HEK293 (cell line): ENCODE data around the gene TAC3.
A peak's percentile ranks its signal among the peaks of the same experiment; 100 is the strongest.

Experiments
- CTCF ChIA-PET: fragments of 350-600 bp; formaldehyde crosslinking; extraction: SDS; loops from one replicate; lab custom pipeline; 2021; ENCODE audit warnings: antibody characterized with exemption; lab: Yijun Ruan, JAX
- POLR2A ChIA-PET: fragments of 300-600 bp; formaldehyde crosslinking; extraction: SDS; loops from one replicate; lab custom pipeline; 2020; ENCODE audit warnings: antibody characterized with exemption, inconsistent platforms; lab: Yijun Ruan, JAX
- H3K27ac ChIP-seq: fragments of 200-500 bp; sonication (Bioruptor generic); 2 replicates; pipeline ENCODE4 v1.5.1; 2014; ENCODE audit warnings: low read depth, low read length, control low read depth, inconsistent platforms; ENCODE audit errors: extremely low read depth
- H3K36me3 ChIP-seq, 2 experiments: fragments of 200-500 bp in 1 of 2; sonication (Bioruptor generic) in 1 of 2; 1 replicate in 1 of 2; 2 replicates in 1 of 2; pipeline ENCODE4 v1.5.1; 2014 to 2017; ENCODE audit warnings: inconsistent platforms in 2 of 2, low read length in 2 of 2; ENCODE audit not compliant: control insufficient read depth in 2 of 2, insufficient read depth in 1 of 2
- H3K4me1 ChIP-seq: fragments of 200-500 bp; sonication (Bioruptor generic); 2 replicates; pipeline ENCODE4 v1.5.1; 2014; ENCODE audit warnings: mild to moderate bottlenecking, low read length, inconsistent platforms; ENCODE audit not compliant: control insufficient read depth, insufficient read depth
- H3K4me3 ChIP-seq: 2 replicates; pipeline ENCODE4 v1.5.1; 2011; ENCODE audit warnings: low read depth, mild to moderate bottlenecking, control low read depth, low read length, moderate library complexity
- H3K9me3 ChIP-seq: fragments of 200-500 bp; sonication (Bioruptor generic); 2 replicates; pipeline ENCODE4 v1.5.1; 2014; ENCODE audit warnings: low read depth, low read length, inconsistent platforms; ENCODE audit not compliant: control insufficient read depth, insufficient read depth
- EGR2 ChIP-seq: fragments of 450-650 bp; formaldehyde crosslinking; IDR thresholded peaks from 2 replicates; pipeline ENCODE4 v1.5.1; 2016; ENCODE audit warnings: low read depth, missing biosample characterization, missing genetic modification characterization
- KLF7 ChIP-seq: fragments of 450-650 bp; formaldehyde crosslinking; IDR thresholded peaks from 2 replicates; pipeline ENCODE4 v1.5.1; 2016; ENCODE audit warnings: missing biosample characterization, missing genetic modification characterization, borderline replicate concordance
- KLF9 ChIP-seq: fragments of 450-650 bp; formaldehyde crosslinking; IDR thresholded peaks from 2 replicates; pipeline ENCODE4 v1.5.1; 2016; ENCODE audit warnings: missing biosample characterization, missing genetic modification characterization, low read depth
- ZNF146 ChIP-seq: fragments of 450-650 bp; formaldehyde crosslinking; IDR thresholded peaks from 2 replicates; pipeline ENCODE4 v1.5.1; 2016; ENCODE audit warnings: missing biosample characterization, missing genetic modification characterization
- ZNF549 ChIP-seq: fragments of 450-650 bp; IDR thresholded peaks from 2 replicates; pipeline ENCODE4 v1.5.1; 2018; ENCODE audit warnings: missing biosample characterization, missing genetic modification characterization, mild to moderate bottlenecking, inconsistent platforms, moderate library complexity
- ZNF624 ChIP-seq: fragments of 450-650 bp; formaldehyde crosslinking; IDR thresholded peaks from 2 replicates; pipeline ENCODE4 v1.5.1; 2017; ENCODE audit warnings: missing biosample characterization, missing genetic modification characterization
- ZNF747 ChIP-seq: fragments of 450-650 bp; formaldehyde crosslinking; IDR thresholded peaks from 2 replicates; pipeline ENCODE4 v1.5.1; 2016; ENCODE audit warnings: missing biosample characterization, missing genetic modification characterization
- ZSCAN30 ChIP-seq: fragments of 450-650 bp; IDR thresholded peaks from 2 replicates; pipeline ENCODE4 v1.5.1; 2018; ENCODE audit warnings: missing biosample characterization, mild to moderate bottlenecking, missing genetic modification characterization, moderate library complexity
- TF ChIP-seq, protein P1 (sequence below): fragments of 450-650 bp; formaldehyde crosslinking; IDR thresholded peaks from 2 replicates; pipeline ENCODE4 v1.5.1; 2016; ENCODE audit warnings: missing biosample characterization, missing genetic modification characterization
- TF ChIP-seq, protein P2 (sequence below): fragments of 450-650 bp; formaldehyde crosslinking; IDR thresholded peaks from 2 replicates; pipeline ENCODE4 v1.5.0; 2017; ENCODE audit warnings: missing biosample characterization, missing genetic modification characterization, borderline replicate concordance
- TF ChIP-seq, protein P3 (sequence below): fragments of 450-650 bp; formaldehyde crosslinking; IDR thresholded peaks from 2 replicates; pipeline ENCODE4 v1.5.1; 2016; ENCODE audit warnings: missing biosample characterization, missing genetic modification characterization, borderline replicate concordance

Gene TAC3

DNA sequence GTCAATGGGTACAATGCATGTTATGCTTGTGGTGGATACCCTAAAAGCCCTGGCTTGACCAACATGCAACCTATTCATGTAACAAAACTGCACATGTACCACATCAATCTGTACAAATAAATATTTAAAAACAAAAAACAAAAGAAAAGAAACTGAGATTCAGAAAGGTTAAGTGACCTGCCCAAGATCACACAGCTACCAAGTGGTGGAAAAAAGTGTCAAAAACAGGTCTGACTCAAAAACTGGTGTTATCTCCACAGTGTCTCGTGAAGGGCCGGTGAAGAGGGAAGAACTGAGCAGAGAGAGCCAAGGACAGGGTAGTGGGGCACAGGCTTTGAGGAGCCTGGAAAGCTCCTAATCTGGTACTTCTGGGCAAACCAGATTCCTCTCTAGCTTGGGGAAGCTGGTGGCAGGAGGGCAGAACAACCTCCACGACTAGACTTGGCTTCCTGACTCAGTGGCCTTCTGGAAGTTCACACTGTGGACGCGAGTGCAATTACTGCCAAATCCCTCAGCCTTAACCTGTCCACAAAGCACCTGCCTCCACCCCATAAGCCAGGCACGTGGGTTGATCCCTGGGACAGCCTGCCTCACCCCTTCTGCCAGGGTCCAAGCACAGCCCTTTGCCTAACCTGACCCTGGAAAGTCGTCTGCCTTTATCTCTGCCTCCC, 25.5 kb downstream of the TAC3 start:
- TF ChIP-seq, protein P1, sequence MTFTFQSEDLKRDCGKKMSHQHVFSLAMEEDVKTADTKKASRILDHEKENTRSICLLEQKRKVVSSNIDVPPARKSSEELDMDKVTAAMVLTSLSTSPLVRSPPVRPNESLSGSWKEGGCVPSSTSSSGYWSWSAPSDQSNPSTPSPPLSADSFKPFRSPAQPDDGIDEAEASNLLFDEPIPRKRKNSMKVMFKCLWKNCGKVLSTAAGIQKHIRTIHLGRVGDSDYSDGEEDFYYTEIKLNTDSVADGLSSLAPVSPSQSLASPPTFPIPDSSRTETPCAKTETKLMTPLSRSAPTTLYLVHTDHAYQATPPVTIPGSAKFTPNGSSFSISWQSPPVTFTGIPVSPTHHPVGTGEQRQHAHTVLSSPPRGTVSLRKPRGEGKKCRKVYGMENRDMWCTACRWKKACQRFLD (tag by site-specific recombination), result no peak
- TF ChIP-seq KLF9 (tag by site-specific recombination), result no peak
- TF ChIP-seq ZNF549 (tag by site-specific recombination), result no peak
- TF ChIP-seq ZNF747 (tag by site-specific recombination), result no peak
- H3K27ac ChIP-seq, result no peak overlapping the region
- no peak overlapping the region for H3K4me3 ChIP-seq
- peaks cover 0 to 8% of the 10 kb centered on the region in 2 experiments; a peak in 1 of 3 replicates for H3K36me3 ChIP-seq
- CTCF ChIA-PET, result interaction anchor here (1.3 kb wide), 1 partner anchor 151 kb away, joined by 8 read pairs; no protein-coding TSS in a partner anchor
- POLR2A ChIA-PET, result no interaction called here
- H3K9me3 ChIP-seq, result no peaks in the 10 kb centered on the region
- H3K4me1 ChIP-seq, result no peaks in the 10 kb centered on the region

GRCh38 chr12:56989861-56990610, 26.3 kb downstream of the TAC3 start:
- no peaks in the 10 kb centered on the region for H3K9me3 ChIP-seq
- ChIA-PET CTCF (interaction anchor here (1.1 to 4.9 kb wide), 3 partner anchors 13 to 227 kb away, joined by 3 to 82 read pairs (median 24); partner anchors contain the start of genes HSD17B6 and ZBTB39), POLR2A (interaction anchor here (0.7 kb wide), 1 partner anchor 33 kb away, joined by 3 read pairs; no protein-coding TSS in a partner anchor)
- H3K4me3 ChIP-seq, result no peak overlapping the region
- H3K27ac ChIP-seq, result no peak overlapping the region
- TF ChIP-seq ZNF146 (tag by site-specific recombination) (peak; percentile 65), ZSCAN30 (tag by site-specific recombination) (no peak), EGR2 (tag by site-specific recombination) (no peak), ZNF624 (no peak), KLF7 (no peak)
- TF ChIP-seq, protein P2, sequence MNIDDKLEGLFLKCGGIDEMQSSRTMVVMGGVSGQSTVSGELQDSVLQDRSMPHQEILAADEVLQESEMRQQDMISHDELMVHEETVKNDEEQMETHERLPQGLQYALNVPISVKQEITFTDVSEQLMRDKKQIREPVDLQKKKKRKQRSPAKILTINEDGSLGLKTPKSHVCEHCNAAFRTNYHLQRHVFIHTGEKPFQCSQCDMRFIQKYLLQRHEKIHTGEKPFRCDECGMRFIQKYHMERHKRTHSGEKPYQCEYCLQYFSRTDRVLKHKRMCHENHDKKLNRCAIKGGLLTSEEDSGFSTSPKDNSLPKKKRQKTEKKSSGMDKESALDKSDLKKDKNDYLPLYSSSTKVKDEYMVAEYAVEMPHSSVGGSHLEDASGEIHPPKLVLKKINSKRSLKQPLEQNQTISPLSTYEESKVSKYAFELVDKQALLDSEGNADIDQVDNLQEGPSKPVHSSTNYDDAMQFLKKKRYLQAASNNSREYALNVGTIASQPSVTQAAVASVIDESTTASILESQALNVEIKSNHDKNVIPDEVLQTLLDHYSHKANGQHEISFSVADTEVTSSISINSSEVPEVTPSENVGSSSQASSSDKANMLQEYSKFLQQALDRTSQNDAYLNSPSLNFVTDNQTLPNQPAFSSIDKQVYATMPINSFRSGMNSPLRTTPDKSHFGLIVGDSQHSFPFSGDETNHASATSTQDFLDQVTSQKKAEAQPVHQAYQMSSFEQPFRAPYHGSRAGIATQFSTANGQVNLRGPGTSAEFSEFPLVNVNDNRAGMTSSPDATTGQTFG (tag by site-specific recombination), result no peak
- TF ChIP-seq, protein P3, sequence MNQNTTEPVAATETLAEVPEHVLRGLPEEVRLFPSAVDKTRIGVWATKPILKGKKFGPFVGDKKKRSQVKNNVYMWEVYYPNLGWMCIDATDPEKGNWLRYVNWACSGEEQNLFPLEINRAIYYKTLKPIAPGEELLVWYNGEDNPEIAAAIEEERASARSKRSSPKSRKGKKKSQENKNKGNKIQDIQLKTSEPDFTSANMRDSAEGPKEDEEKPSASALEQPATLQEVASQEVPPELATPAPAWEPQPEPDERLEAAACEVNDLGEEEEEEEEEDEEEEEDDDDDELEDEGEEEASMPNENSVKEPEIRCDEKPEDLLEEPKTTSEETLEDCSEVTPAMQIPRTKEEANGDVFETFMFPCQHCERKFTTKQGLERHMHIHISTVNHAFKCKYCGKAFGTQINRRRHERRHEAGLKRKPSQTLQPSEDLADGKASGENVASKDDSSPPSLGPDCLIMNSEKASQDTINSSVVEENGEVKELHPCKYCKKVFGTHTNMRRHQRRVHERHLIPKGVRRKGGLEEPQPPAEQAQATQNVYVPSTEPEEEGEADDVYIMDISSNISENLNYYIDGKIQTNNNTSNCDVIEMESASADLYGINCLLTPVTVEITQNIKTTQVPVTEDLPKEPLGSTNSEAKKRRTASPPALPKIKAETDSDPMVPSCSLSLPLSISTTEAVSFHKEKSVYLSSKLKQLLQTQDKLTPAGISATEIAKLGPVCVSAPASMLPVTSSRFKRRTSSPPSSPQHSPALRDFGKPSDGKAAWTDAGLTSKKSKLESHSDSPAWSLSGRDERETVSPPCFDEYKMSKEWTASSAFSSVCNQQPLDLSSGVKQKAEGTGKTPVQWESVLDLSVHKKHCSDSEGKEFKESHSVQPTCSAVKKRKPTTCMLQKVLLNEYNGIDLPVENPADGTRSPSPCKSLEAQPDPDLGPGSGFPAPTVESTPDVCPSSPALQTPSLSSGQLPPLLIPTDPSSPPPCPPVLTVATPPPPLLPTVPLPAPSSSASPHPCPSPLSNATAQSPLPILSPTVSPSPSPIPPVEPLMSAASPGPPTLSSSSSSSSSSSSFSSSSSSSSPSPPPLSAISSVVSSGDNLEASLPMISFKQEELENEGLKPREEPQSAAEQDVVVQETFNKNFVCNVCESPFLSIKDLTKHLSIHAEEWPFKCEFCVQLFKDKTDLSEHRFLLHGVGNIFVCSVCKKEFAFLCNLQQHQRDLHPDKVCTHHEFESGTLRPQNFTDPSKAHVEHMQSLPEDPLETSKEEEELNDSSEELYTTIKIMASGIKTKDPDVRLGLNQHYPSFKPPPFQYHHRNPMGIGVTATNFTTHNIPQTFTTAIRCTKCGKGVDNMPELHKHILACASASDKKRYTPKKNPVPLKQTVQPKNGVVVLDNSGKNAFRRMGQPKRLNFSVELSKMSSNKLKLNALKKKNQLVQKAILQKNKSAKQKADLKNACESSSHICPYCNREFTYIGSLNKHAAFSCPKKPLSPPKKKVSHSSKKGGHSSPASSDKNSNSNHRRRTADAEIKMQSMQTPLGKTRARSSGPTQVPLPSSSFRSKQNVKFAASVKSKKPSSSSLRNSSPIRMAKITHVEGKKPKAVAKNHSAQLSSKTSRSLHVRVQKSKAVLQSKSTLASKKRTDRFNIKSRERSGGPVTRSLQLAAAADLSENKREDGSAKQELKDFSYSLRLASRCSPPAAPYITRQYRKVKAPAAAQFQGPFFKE (tag by site-specific recombination), result no peak
- no peaks in the 10 kb centered on the region for H3K4me1 ChIP-seq
- peaks cover 0 to under 1% of the 10 kb centered on the region in 2 experiments; a peak in 1 of 3 replicates for H3K36me3 ChIP-seq
